KOPT-K1 (cell line): ENCODE results near the gene FHAD1.

ENCODE experiments used
- H3K27ac ChIP-seq: fragments of 200-600 bp; sonication (generic); 2 replicates; pipeline ENCODE4 v1.5.1; 2016; ENCODE audit warnings: antibody characterized with exemption, mild to moderate bottlenecking, low read depth, low read length; ENCODE audit not compliant: poor library complexity, severe bottlenecking
- H3K36me3 ChIP-seq: fragments of 200-600 bp; sonication (generic); 2 replicates; pipeline ENCODE4 v1.5.1; 2017; ENCODE audit warnings: antibody characterized with exemption, mild to moderate bottlenecking, low read length, moderate library complexity; ENCODE audit not compliant: insufficient read depth
- H3K9me3 ChIP-seq: fragments of 200-600 bp; sonication (generic); 2 replicates; pipeline ENCODE4 v1.5.1; 2017; ENCODE audit warnings: antibody characterized with exemption, low read length, mild to moderate bottlenecking; ENCODE audit not compliant: insufficient read depth, poor library complexity, severe bottlenecking

Gene FHAD1

GRCh38 chr1:15393475-15394257 is 146.6 kb downstream of the FHAD1 start:
- Histone ChIP-seq H3K27ac (no peak overlapping the region), H3K36me3 (no peaks in the 10 kb centered on the region), H3K9me3 (no peaks in the 10 kb centered on the region)

GRCh38 chr1:15394258-15394690 is 147.3 kb downstream of the FHAD1 start:
- Histone ChIP-seq H3K9me3 (peaks cover 2% of the 10 kb centered on the region), H3K36me3 (no peaks in the 10 kb centered on the region), H3K27ac (no peak overlapping the region)

GRCh38 chr1:15397236-15397635 is 150.2 kb downstream of the FHAD1 start:
- Histone ChIP-seq H3K9me3 (peaks cover 13% of the 10 kb centered on the region), H3K27ac (no peak overlapping the region), H3K36me3 (no peaks in the 10 kb centered on the region)

GRCh38 chr1:15399710-15400109 is 152.7 kb downstream of the FHAD1 start:
- Histone ChIP-seq H3K9me3 (peaks cover 13% of the 10 kb centered on the region), H3K27ac (no peak overlapping the region), H3K36me3 (no peaks in the 10 kb centered on the region)

GRCh38 chr1:15400627-15401026 is 153.6 kb downstream of the FHAD1 start:
- Histone ChIP-seq H3K9me3 (peaks cover 13% of the 10 kb centered on the region), H3K27ac (no peak overlapping the region), H3K36me3 (no peaks in the 10 kb centered on the region)

- Histone ChIP-seq H3K27ac (no peak overlapping the region), H3K36me3 (no peaks in the 10 kb centered on the region), H3K9me3 (peaks cover 13% of the 10 kb centered on the region)
Measured at GRCh38 chr1:15401391-15402055, 154.5 kb downstream of the FHAD1 start.

- H3K36me3 ChIP-seq: no peaks in the 10 kb centered on the region
- H3K9me3 ChIP-seq: peaks cover 13% of the 10 kb centered on the region
- no peak overlapping the region for H3K27ac ChIP-seq
Measured at GRCh38 chr1:15402809-15403450, 155.9 kb downstream of the FHAD1 start.

- Histone ChIP-seq H3K36me3 (no peaks in the 10 kb centered on the region), H3K27ac (no peak overlapping the region), H3K9me3 (peaks cover 13% of the 10 kb centered on the region)
Measured at GRCh38 chr1:15403962-15404580, 157.0 kb downstream of the FHAD1 start.

- no peak overlapping the region for H3K27ac ChIP-seq
- peaks cover under 1% of the 10 kb centered on the region for H3K9me3 ChIP-seq
- H3K36me3 ChIP-seq: no peaks in the 10 kb centered on the region
Measured at GRCh38 chr1:15405106-15405850, 158.3 kb downstream of the FHAD1 start.

- H3K9me3 ChIP-seq: no peaks in the 10 kb centered on the region
- no peak overlapping the region for H3K27ac ChIP-seq
- H3K36me3 ChIP-seq: no peaks in the 10 kb centered on the region
Measured at GRCh38 chr1:15406614-15407559, 159.9 kb downstream of the FHAD1 start.

GRCh38 chr1:15407580-15407979 is 160.6 kb downstream of the FHAD1 start:
- Histone ChIP-seq H3K27ac (no peak overlapping the region), H3K9me3 (no peaks in the 10 kb centered on the region), H3K36me3 (no peaks in the 10 kb centered on the region)

- H3K9me3 ChIP-seq: no peaks in the 10 kb centered on the region
- peaks cover 3% of the 10 kb centered on the region; the same call in 1 of the 2 replicates for H3K36me3 ChIP-seq
- no peak overlapping the region for H3K27ac ChIP-seq
Measured at GRCh38 chr1:15408890-15409387, 161.9 kb downstream of the FHAD1 start.

- H3K36me3 ChIP-seq: peaks cover 9% of the 10 kb centered on the region; the same call in 1 of the 2 replicates
- no peaks in the 10 kb centered on the region for H3K9me3 ChIP-seq
- H3K27ac ChIP-seq: peak within 1 kb of the TSS; percentile 57
Measured at GRCh38 chr1:15409388-15410222, 162.6 kb downstream of the FHAD1 start, which contains the start of gene EFHD2. Gene EFHD2, plus strand, starts transcription at chr1:15409888. Its CDS starts 84 bp downstream, at chr1:15409972.
